Measurements from ENCODE around the gene GPHA2.

- TF ChIP-seq CTCF (IDR thresholded peaks at IDR 0.05) (no peak), TCF12 (IDR thresholded peaks at IDR 0.05) (no peak), EP300 (IDR thresholded peaks at IDR 0.05; ENCODE audit: borderline replicate concordance in 1 of 2, low read depth in 1 of 2, low read length in 1 of 2) (no peak)
These were observed 32.3 kb downstream of the GPHA2 start for GRCh38 chr11:64903291-64903833.
